Measurements from ENCODE around the gene TOM1L2.

Gene TOM1L2

GRCh38 chr17:17900615-17901520 lies 71.3 kb downstream of the TOM1L2 start:
- FAIRE-seq (peak; percentile 86), DNase-seq (ENCODE audit: low spot score) (peak; percentile 82)

DNA sequence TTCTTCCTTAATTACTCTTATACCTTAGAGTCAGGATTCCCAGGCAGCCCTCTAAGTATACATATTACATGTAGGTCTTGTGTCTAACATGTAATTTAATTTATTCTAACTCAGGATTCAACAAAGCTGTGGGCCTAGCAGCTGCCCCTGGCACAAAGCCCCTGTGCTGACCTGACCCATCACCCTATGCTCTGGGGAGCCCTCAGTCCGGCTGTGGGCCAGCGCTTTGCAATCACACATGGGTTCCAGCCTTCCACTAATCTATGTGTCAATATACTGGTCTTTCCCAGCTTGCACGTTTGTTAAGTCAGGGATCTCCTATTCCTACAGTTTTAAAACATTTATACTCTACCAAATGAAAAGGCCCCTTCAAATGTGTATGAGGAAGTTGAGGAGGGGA lies 72.7 kb downstream of the TOM1L2 start:
- no peak for DNase-seq (ENCODE audit: low spot score)
- no peak for FAIRE-seq

- FAIRE-seq (no peak), DNase-seq (ENCODE audit: low spot score) (no peak)
Observed at GRCh38 chr17:17898673-17899072, 73.5 kb downstream of the TOM1L2 start.

DNA sequence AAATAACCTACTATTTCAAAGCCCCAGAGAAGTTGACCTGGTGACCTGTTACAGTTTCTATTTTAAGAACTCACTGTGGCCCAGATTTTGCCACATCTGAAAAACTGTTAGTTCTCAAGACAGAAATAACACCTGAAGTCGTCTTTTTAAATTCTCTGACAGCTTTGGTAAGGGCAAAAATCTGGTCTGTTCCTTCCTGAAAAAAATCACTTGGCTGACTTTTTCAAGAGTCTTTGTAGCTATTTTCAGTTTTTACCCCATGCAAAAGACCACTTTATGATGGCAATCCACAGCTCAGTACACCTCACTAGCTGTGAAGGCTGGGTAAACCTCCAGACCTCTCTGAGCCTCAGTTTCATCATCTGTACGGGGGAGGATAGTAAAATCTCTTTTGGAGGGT lies 74.8 kb downstream of the TOM1L2 start:
- FAIRE-seq (no peak), DNase-seq (ENCODE audit: low spot score) (no peak)

DNA sequence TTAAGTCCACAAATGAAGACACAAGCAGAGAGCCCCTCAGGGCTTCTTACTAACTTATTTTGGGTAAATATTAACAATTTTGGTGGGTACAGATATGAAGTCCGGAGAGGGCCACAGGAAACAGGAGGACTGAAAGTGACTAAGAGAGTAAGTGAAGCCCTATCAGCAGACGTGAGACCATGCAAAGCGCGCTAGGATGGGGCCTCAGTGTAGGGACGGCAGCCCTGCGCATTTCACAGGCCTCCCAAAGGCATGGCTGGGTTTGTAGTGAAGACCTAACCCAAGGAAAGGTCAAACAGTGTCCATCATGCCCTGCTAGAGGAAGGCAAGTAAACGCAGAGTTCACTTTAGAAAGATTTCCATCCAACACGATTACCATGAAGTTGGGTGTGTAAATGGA lies 75.5 kb downstream of the TOM1L2 start:
- no peak for FAIRE-seq
- no peak for DNase-seq (ENCODE audit: low spot score)

- no peak for FAIRE-seq
- DNase-seq (ENCODE audit: low spot score), result no peak
Observed at GRCh38 chr17:17893801-17894644, 78.2 kb downstream of the TOM1L2 start.

DNA sequence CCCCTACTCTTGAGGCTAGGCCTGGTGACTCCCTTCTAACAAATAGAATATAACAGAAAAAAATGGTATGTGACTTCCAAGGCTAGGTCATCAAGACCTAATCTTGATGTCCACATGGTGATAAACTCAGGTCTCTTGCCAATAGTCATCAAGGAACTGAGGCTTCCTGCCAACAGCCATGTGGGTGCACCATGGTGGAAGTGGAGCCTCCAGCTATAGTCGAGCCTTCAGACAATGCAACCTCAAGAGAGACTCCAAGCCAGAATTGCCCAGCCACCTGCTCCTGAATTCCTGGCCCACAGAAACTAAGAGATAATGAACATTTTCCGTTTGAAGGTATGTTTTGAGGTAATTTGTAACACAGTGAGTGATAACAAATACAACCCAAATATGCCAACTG lies 79.5 kb downstream of the TOM1L2 start:
- no peak for FAIRE-seq
- DNase-seq (ENCODE audit: low spot score), result no peak

DNA sequence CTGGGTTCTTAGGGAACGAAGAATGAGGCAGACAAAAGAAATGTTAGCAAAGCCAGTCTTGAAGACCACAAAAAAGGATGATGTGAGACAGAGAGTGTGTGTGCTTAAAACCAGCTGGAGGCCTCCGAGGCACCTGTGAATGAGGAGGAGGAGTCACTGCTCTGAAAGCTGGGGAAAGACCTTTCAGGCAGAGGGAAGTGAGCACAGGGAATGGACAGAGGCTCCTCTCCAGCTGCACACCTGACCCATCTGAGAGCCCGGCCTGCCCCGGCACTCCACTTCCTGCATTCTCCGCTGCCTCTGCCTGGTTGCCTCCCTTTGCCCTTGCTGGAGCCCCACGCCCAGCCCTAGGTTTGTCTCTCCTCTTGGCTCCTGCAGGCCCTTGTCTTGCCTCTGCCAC lies 80.2 kb downstream of the TOM1L2 start:
- FAIRE-seq (no peak), DNase-seq (ENCODE audit: low spot score) (no peak)

DNA sequence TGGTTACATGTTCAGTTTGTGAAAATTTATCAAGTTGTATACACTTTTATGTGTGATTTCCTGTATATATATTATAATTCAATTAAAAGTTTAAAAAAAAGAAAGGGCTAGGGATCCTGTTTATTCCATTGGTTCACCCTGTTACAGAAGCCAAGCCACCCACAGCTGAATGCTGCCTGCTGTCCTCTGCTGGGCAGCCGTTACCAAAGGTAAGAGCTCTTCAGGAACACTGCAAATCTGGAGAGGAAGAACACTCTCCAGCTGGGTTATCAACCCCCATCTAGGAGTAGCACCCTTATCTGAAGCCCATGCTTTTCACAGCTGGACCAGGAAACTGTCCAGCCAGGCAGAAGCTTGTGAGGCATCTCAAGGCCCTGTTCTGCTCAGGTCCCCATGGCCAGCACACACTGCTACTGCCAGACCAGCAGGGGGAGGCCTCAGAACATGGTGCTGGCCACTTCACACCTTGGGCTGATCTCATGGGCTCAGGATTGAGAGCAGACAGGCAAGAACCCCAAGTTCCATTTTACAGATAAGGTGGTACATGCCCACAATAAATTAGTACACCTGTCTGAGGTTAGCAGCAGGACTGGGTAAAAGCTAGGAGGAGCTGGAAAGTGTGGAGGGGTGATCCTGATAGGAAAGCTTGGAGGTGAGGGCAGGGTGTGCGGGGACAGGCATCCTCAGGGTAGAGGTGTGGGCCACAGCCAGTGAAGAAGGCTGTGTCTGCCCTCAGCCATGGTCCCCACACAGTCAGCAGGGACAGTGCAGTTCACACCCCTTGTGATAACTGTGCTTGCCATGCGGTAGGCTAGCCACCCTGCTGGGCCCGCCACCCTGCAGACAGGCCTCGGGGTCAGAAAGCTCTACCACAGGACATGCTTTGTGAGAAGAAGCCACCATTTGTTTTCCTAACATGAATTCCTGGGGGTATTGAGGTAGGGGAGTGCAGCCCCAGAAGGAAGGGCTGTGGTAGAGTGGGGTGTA lies 81.1 kb downstream of the TOM1L2 start:
- DNase-seq (ENCODE audit: low spot score), result peak; percentile 51
- no peak for FAIRE-seq

DNA sequence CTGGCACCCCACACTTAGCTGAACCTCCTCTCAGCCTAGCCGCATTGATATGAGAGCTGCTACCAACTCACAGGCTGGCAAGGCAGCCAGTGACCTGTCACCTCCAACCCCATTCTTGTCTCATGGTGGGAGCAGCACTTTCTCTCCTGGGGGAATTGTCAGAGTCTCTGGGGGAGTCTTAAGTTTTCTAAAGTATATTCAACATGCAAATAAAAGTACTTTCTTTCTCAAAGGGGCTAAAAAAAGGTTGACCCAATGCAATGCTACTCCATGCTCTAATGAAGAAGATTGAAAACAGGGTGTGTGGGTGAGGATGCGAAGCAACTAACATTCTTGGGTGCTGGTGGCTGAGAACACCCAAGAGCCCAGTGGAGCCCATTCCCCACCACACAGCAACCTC lies 82.3 kb downstream of the TOM1L2 start:
- DNase-seq (ENCODE audit: low spot score), result no peak
- FAIRE-seq, result no peak

- FAIRE-seq (no peak), DNase-seq (ENCODE audit: low spot score) (no peak)
Observed at GRCh38 chr17:17888821-17889220, 83.4 kb downstream of the TOM1L2 start.

DNA sequence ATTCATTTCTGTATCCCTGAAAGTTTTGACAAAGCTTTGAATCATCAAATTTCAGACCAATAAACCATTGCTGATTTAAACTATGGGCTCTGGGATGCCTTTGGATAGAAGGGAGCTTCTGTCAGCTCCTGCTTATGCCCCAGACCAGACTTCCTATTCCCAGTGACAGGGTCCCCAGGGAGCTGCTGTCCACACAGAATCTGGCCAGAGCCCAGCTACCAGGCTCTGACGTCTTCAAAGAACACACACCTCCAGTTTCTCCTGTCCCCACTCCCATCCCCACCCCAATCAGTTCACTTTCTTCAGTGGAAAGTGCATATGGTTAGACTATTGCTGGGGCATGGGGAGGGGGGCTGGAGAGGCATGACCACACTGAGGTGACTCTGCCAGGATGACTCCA lies 83.8 kb downstream of the TOM1L2 start:
- no peak for FAIRE-seq
- DNase-seq (ENCODE audit: low spot score), result no peak

GRCh38 chr17:17887752-17888304 lies 84.4 kb downstream of the TOM1L2 start:
- no peak for DNase-seq (ENCODE audit: low spot score)
- FAIRE-seq, result no peak

GRCh38 chr17:17886726-17887125 lies 85.5 kb downstream of the TOM1L2 start:
- no peak for DNase-seq (ENCODE audit: low spot score)
- FAIRE-seq, result no peak

DNA sequence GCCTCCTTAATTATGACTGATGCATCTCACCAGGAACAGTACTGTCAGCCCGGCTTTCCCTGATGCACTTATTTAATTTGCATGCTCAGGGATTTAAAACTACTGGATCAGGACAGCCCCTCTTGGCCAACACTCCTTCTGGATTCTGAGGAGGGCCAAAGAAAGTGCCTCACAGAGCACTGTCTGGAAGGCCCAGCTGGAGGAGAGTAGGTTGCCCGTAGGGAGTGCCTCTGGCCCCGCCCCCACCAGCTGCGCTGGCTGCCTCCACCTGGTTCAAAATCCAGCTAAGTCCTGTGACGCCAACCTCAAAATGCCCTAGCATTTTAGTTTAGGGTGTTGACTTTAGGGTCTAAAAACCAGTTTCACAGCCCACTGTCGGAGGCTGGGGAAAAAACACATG lies 86.0 kb downstream of the TOM1L2 start:
- DNase-seq (ENCODE audit: low spot score) (no peak), FAIRE-seq (no peak)

DNA sequence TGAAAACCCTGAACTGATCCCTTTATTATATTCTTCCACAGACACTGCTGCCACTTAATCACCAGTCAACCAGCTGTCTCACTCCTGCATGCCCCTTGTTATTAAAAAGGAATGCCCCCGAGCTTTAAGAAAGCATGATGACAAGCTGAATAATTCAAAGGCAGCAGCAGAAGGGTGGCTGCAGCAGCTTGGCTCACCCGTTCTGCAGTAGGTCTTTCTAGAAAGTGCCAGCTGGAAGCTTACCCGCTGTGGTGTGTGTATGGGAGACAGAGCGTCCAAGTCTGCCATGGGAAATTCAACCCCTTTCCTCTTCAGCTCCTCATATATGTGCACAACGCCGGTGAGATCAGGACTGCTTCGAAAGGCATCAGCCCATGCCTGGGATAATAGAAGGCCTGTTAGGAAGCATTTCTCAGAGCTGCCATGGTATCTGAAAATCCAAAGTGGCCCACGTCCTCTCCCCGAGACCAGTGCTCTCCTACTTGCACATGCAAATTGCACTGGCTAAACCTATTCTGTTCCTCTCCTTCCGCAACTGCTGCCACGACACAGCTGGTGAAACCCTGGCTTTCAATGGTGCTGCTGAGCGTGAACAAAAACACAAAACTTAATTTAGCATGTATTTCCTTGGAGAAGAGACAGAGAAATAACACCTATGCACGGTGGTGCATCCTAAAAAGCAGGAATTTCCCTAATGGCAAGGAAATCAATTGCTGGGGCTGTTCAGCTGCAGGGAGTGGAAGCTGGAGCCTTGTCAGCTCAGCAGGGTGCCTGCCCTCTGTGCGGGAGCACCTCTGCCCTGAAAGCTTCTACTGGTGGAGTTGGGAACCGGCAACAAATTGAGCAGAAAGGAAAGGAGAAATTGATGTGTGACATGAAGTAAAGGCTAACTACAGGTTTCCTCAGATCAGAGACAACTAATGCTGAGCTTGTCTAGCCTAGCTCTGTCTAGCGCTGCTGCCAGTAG lies 87.5 kb downstream of the TOM1L2 start:
- no peak for FAIRE-seq

DNA sequence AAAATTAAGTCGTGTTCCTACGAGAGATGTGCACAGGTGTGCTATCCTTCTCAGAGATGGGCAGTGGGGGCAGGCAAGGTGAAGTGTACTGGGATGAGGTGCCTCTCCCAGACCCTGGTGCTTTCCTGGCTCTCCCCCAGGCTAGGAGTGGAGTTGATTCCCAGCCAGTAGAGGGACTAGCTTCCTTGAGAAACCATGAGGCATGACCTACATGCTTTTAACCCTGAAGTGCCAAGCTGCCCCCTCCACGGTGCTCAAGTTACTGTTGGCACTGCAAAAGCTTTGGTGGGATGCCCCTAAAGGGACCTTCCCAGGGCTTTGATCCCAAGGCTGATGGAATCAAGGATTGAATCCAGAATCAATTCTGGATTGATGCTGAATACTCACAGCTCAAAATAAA lies 88.4 kb downstream of the TOM1L2 start:
- DNase-seq (ENCODE audit: low spot score), result no peak
- FAIRE-seq, result no peak

More for the DNA sequence above, 87.5 kb downstream of the TOM1L2 start:
- DNase-seq (ENCODE audit: low spot score), result no peak

GRCh38 chr17:17882082-17882581 lies 90.1 kb downstream of the TOM1L2 start:
- DNase-seq (ENCODE audit: low spot score) (no peak), FAIRE-seq (no peak)

DNA sequence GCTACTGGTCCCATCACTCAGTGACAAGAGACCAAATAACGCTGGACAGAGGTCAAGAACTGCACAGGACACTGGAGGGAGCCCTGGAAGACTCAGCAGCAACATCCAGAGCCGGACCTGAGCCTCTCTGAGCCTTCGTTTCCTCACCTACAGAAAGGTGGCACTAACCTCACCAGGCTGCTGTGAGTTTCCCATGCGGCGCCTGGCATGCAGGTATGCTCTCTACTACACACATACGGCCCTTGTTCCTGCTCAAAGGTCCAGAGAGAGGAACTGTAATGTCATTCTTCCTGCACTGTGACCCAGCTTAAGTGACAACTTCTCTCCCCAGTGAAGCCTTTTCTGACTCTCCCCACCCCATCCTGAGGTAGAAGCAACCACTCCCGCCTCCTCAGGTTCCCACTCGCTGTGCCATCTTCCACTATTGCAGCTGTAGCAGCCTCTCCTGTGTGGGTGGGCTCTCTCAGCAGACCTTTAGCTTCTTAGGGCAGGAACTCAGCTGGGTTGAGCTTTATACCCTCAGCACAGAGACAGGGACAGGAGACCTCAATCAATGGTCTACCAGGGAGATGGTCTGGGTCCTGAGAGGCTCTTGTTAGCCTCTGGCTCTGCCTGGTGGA lies 91.5 kb downstream of the TOM1L2 start:
- FAIRE-seq, result no peak
- no peak for DNase-seq (ENCODE audit: low spot score)

Data from RCC 7860 (cell line).